ENCODE data around the gene RITA1.

The RITA1 gene

GRCh38 chr12:113239288-113239771, 53.8 kb downstream of the RITA1 start:
- H3K79me2 ChIP-seq (ENCODE audit: insufficient read depth, low read length) = 0 out of 2 replicates have a peak, but pooled peaks cover 6% of the 10 kb centered on the region
- peak overlapping the region; percentile 37; the same call in 1 of the 2 replicates for H3K4me2 ChIP-seq (ENCODE audit: low read length)
- peaks cover 51% of the 10 kb centered on the region for H3K4me1 ChIP-seq (ENCODE audit: insufficient read depth, low read length, severe bottlenecking)
- peaks cover 95% of the 10 kb centered on the region for H3K36me3 ChIP-seq (ENCODE audit: insufficient read depth, low read length)
- TF ChIP-seq CTCF (IDR thresholded peaks at IDR 0.05; ENCODE audit: low read length) (no peak), EZH2 (IDR thresholded peaks at IDR 0.05; ENCODE audit: borderline replicate concordance, low read length) (no peak)
- H2AFZ ChIP-seq (ENCODE audit: low read length) = no peak overlapping the region
- H3K4me3 ChIP-seq (ENCODE audit: low read depth, low read length, poor library complexity, severe bottlenecking) = no peak overlapping the region
- H3K9me2 ChIP-seq (ENCODE audit: low read depth, low read length) = no peaks in the 10 kb centered on the region
- no peaks in the 10 kb centered on the region for H4K20me1 ChIP-seq (ENCODE audit: insufficient read depth, low read length)
- no peaks in the 10 kb centered on the region for H3K9me3 ChIP-seq (ENCODE audit: low read length)
- no peaks in the 10 kb centered on the region for H3K27me3 ChIP-seq (ENCODE audit: insufficient read depth, low read length)
- 0 out of 2 replicates have a peak, but pooled peaks cover 2% of the 10 kb centered on the region for H3F3A ChIP-seq (ENCODE audit: insufficient read depth, low read length)
- no peak overlapping the region; the same call in 1 of the 2 replicates for H3K9ac ChIP-seq (ENCODE audit: low read length)
- peak overlapping the region; percentile 88 for H3K27ac ChIP-seq (ENCODE audit: low read depth, low read length, poor library complexity, severe bottlenecking)

GRCh38 chr12:113239811-113240331, 54.4 kb downstream of the RITA1 start:
- Histone ChIP-seq H3K36me3 (ENCODE audit: insufficient read depth, low read length) (peaks cover 95% of the 10 kb centered on the region), H3K4me3 (ENCODE audit: low read depth, low read length, poor library complexity, severe bottlenecking) (peak overlapping the region; percentile 5), H3K9me3 (ENCODE audit: low read length) (no peaks in the 10 kb centered on the region), H3F3A (ENCODE audit: insufficient read depth, low read length) (0 out of 2 replicates have a peak, but pooled peaks cover 2% of the 10 kb centered on the region), H3K4me2 (ENCODE audit: low read length) (peak overlapping the region; percentile 37; the same call in 1 of the 2 replicates), H3K27ac (ENCODE audit: low read depth, low read length, poor library complexity, severe bottlenecking) (peak overlapping the region; percentile 88), H3K27me3 (ENCODE audit: insufficient read depth, low read length) (no peaks in the 10 kb centered on the region), H3K9ac (ENCODE audit: low read length) (peak overlapping the region; percentile 11; the same call in 1 of the 2 replicates), H4K20me1 (ENCODE audit: insufficient read depth, low read length) (no peaks in the 10 kb centered on the region), H3K79me2 (ENCODE audit: insufficient read depth, low read length) (0 out of 2 replicates have a peak, but pooled peaks cover 6% of the 10 kb centered on the region), H3K4me1 (ENCODE audit: insufficient read depth, low read length, severe bottlenecking) (peaks cover 51% of the 10 kb centered on the region), H2AFZ (ENCODE audit: low read length) (no peak overlapping the region), H3K9me2 (ENCODE audit: low read depth, low read length) (no peaks in the 10 kb centered on the region)
- no peak for TF ChIP-seq CTCF (IDR thresholded peaks at IDR 0.05; ENCODE audit: low read length)
- TF ChIP-seq EZH2 (IDR thresholded peaks at IDR 0.05; ENCODE audit: borderline replicate concordance, low read length) = no peak

- Histone ChIP-seq H3K4me1 (ENCODE audit: insufficient read depth, low read length, severe bottlenecking) (peaks cover 51% of the 10 kb centered on the region), H3K9ac (ENCODE audit: low read length) (no peak overlapping the region; the same call in 1 of the 2 replicates), H3K9me2 (ENCODE audit: low read depth, low read length) (no peaks in the 10 kb centered on the region), H3K79me2 (ENCODE audit: insufficient read depth, low read length) (0 out of 2 replicates have a peak, but pooled peaks cover 1% of the 10 kb centered on the region), H3K9me3 (ENCODE audit: low read length) (no peaks in the 10 kb centered on the region), H3K27me3 (ENCODE audit: insufficient read depth, low read length) (no peaks in the 10 kb centered on the region), H3K4me3 (ENCODE audit: low read depth, low read length, poor library complexity, severe bottlenecking) (peak overlapping the region; percentile 5), H2AFZ (ENCODE audit: low read length) (no peak overlapping the region), H3K27ac (ENCODE audit: low read depth, low read length, poor library complexity, severe bottlenecking) (peak overlapping the region; percentile 88), H3K36me3 (ENCODE audit: insufficient read depth, low read length) (peaks cover 91% of the 10 kb centered on the region), H4K20me1 (ENCODE audit: insufficient read depth, low read length) (no peaks in the 10 kb centered on the region), H3K4me2 (ENCODE audit: low read length) (peak overlapping the region; percentile 37), H3F3A (ENCODE audit: insufficient read depth, low read length) (0 out of 2 replicates have a peak, but pooled peaks cover 2% of the 10 kb centered on the region)
- TF ChIP-seq EZH2 (IDR thresholded peaks at IDR 0.05; ENCODE audit: borderline replicate concordance, low read length) = no peak
- TF ChIP-seq CTCF (IDR thresholded peaks at IDR 0.05; ENCODE audit: low read length) = no peak
Observed at GRCh38 chr12:113240395-113240794, 54.9 kb downstream of the RITA1 start.

All from OCI-LY1 (cell line).